ENCODE measurements around the gene NUP98. TPM values are rescaled to one million over a fixed set of nuclear protein-coding genes. Genes with fewer than 3 reads are reported as not detected.

NUP98 gene
- total RNA-seq, 4 donors from 2014 or later, result 74.6 to 117 (median 86.7) TPM

- no peak for TF ChIP-seq CTCF (IDR thresholded peaks at IDR 0.05; ENCODE audit: low read depth)
Measured at GRCh38 chr11:3627291-3627690, 170.1 kb downstream of the NUP98 start.

- no peak for TF ChIP-seq CTCF (IDR thresholded peaks at IDR 0.05; ENCODE audit: low read depth)
Measured at GRCh38 chr11:3626250-3626960, 170.9 kb downstream of the NUP98 start.

Small RNA genes lying within 50 kb of the gene (small RNA-seq; reads per million reads assigned to genes)
- 0.49 reads per million for gene RF00019
- gene RNU6-1143P, result not detected
- gene RNU7-50P, result not detected

Other genes starting within 250 kb of the NUP98 start
- gene ART5, start 155.6 kb downstream of the NUP98 start, total RNA-seq, result not detected
- gene ART1, start 152.4 kb downstream of the NUP98 start, total RNA-seq, result not detected
- under 1 TPM; 0.49 to 0.68 (median 0.61) TPM for gene CHRNA10, start 126.2 kb downstream of the NUP98 start, total RNA-seq
- 1 to 10 TPM; 5.5 to 9.3 (median 7.3) TPM for gene PGAP2, start 11.0 kb upstream of the NUP98 start, total RNA-seq
- 10 to 100 TPM; 39.9 to 82.4 (median 59.7) TPM for gene RHOG, start 43.4 kb upstream of the NUP98 start, total RNA-seq
- gene STIM1, start 58.1 kb upstream of the NUP98 start, total RNA-seq, result 10 to 100 TPM; 39.5 to 64.8 (median 43.3) TPM